DND-41 (cell line): ENCODE data around the gene OTUD4.

Source experiments
- ATAC-seq: fragments of 200-7000 bp; cut with Tn5 transposase; 3 replicates; pipeline ENCODE4 v1.9.1; 2021; ENCODE audit warnings: low read depth; ENCODE audit not compliant: insufficient read depth
- DNase-seq: peaks from one replicate; pipeline ENCODE4 v3.0.0-alpha.2; 2020
- H2AFZ ChIP-seq: 2 replicates; pipeline ENCODE4 v1.6.0; 2012; ENCODE audit warnings: low read depth, low read length
- H3K27ac ChIP-seq: 2 replicates; pipeline ENCODE4 v1.5.1; 2012; ENCODE audit warnings: low read length, inconsistent platforms
- H3K27me3 ChIP-seq: fragments of 200-600 bp; sonication (generic); 2 replicates; pipeline ENCODE4 v1.6.0; 2012; ENCODE audit warnings: low read length, mild to moderate bottlenecking, inconsistent platforms; ENCODE audit not compliant: insufficient read depth, poor library complexity
- H3K36me3 ChIP-seq: 2 replicates; pipeline ENCODE4 v1.5.1; 2012; ENCODE audit warnings: low read length, inconsistent platforms; ENCODE audit not compliant: insufficient read depth
- H3K4me1 ChIP-seq: 2 replicates; pipeline ENCODE4 v1.5.1; 2012; ENCODE audit warnings: mild to moderate bottlenecking, low read length; ENCODE audit not compliant: insufficient read depth
- H3K4me2 ChIP-seq: 2 replicates; pipeline ENCODE4 v1.6.0; 2012; ENCODE audit warnings: mild to moderate bottlenecking, moderate library complexity, low read length, inconsistent platforms; ENCODE audit not compliant: insufficient read depth
- H3K4me3 ChIP-seq, 2 experiments: fragments of 200-600 bp in 1 of 2; shearing (Covaris generic) in 1 of 2; 2 replicates each; pipeline ENCODE4 v1.5.1; 2012 to 2016; ENCODE audit warnings: inconsistent platforms in 2 of 2, low read length in 2 of 2, mild to moderate bottlenecking in 2 of 2, low read depth in 1 of 2, moderate library complexity in 1 of 2
- H3K79me2 ChIP-seq: 2 replicates; pipeline ENCODE4 v1.6.0; 2012; ENCODE audit warnings: low read length, inconsistent platforms; ENCODE audit not compliant: insufficient read depth
- H3K9ac ChIP-seq: 2 replicates; pipeline ENCODE4 v1.6.0; 2012; ENCODE audit warnings: low read depth, mild to moderate bottlenecking, inconsistent platforms, low read length, moderate library complexity
- H3K9me3 ChIP-seq: 2 replicates; pipeline ENCODE4 v1.5.1; 2012; ENCODE audit warnings: low read length, moderate library complexity, mild to moderate bottlenecking, inconsistent platforms; ENCODE audit not compliant: insufficient read depth, severe bottlenecking
- H4K20me1 ChIP-seq: 2 replicates; pipeline ENCODE4 v1.6.0; 2012; ENCODE audit warnings: low read length; ENCODE audit not compliant: insufficient read depth
- CTCF ChIP-seq: IDR thresholded peaks from 2 replicates; pipeline ENCODE4 v1.5.1; 2012; ENCODE audit warnings: borderline replicate concordance, low read length, moderate library complexity, mild to moderate bottlenecking; ENCODE audit not compliant: poor library complexity, severe bottlenecking; ENCODE audit errors: extremely low read depth
- EZH2 ChIP-seq: IDR thresholded peaks from 3 replicates; pipeline ENCODE4 v1.6.1; 2012; ENCODE audit warnings: borderline replicate concordance, low read depth, mild to moderate bottlenecking, moderate library complexity, low read length, inconsistent platforms; ENCODE audit not compliant: severe bottlenecking

Gene OTUD4

DNA sequence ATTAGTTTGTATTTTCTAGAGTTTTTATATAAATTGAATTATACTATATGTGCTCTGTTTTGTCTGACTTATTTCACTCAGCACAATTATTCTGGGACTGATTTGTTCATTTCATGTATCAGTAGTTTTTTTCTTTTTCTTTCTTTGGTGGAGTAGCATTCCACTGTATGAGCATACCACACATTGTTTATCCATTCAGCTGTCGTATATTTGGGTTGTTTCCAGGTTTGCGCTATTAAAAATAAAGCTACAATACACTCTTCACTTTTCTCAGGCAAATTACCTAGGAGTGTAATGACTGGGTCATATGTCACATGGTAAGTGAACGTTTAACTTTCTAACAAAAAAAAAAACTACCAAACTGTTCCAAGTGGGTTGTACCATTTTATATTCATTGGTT, 9.6 kb upstream of the OTUD4 start:
- H3K36me3 ChIP-seq, result no peaks in the 10 kb centered on the region
- H3K79me2 ChIP-seq, result no peaks in the 10 kb centered on the region
- DNase-seq (no peak), ATAC-seq (no peak)
- H3K27ac ChIP-seq, result no peak overlapping the region
- no peak overlapping the region for H3K4me2 ChIP-seq
- H4K20me1 ChIP-seq, result no peaks in the 10 kb centered on the region
- TF ChIP-seq EZH2 (no peak), CTCF (no peak)
- H3K27me3 ChIP-seq, result peaks cover 2% of the 10 kb centered on the region
- H3K9ac ChIP-seq, result no peak overlapping the region
- no peak overlapping the region for H2AFZ ChIP-seq
- H3K4me3 ChIP-seq, result no peak overlapping the region
- H3K4me1 ChIP-seq, result no peaks in the 10 kb centered on the region
- H3K9me3 ChIP-seq, result no peaks in the 10 kb centered on the region

DNA sequence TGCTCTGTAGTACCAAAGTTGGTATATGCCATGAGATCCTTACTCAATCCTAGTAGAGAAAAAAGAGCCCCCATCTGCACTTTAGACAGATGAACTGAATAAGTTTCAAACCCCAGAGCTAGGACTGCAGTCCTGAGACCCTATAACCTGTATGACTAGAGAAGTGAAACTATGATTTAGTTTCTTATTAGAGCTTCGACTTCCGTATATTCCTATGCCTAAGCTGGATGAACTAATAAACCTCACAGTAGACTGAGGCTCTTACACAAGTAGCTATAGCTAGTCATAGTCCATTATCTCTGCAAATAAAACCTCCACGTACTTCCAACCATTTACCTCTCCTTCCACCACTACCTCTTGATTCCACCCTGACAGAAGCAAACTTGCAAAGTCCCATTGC, 6.3 kb upstream of the OTUD4 start:
- no peak overlapping the region for H3K4me2 ChIP-seq
- no peaks in the 10 kb centered on the region for H3K36me3 ChIP-seq
- ATAC-seq (no peak), DNase-seq (no peak)
- no peak overlapping the region for H3K27ac ChIP-seq
- no peaks in the 10 kb centered on the region for H3K9me3 ChIP-seq
- peaks cover 2% of the 10 kb centered on the region for H3K27me3 ChIP-seq
- TF ChIP-seq CTCF (no peak), EZH2 (no peak)
- H3K9ac ChIP-seq, result no peak overlapping the region
- no peak overlapping the region for H2AFZ ChIP-seq
- no peak overlapping the region for H3K4me3 ChIP-seq
- H3K4me1 ChIP-seq, result no peaks in the 10 kb centered on the region
- H4K20me1 ChIP-seq, result no peaks in the 10 kb centered on the region
- no peaks in the 10 kb centered on the region for H3K79me2 ChIP-seq

- Histone ChIP-seq H3K4me2 (no peak overlapping the region), H3K9ac (no peak overlapping the region), H2AFZ (no peak overlapping the region), H3K4me3 (no peak overlapping the region), H3K27ac (no peak overlapping the region), H3K36me3 (no peaks in the 10 kb centered on the region), H3K9me3 (no peaks in the 10 kb centered on the region), H4K20me1 (peaks cover 6% of the 10 kb centered on the region; the same call in 1 of the 2 replicates), H3K79me2 (peaks cover 17% of the 10 kb centered on the region), H3K27me3 (peaks cover 2% of the 10 kb centered on the region), H3K4me1 (peaks cover 9% of the 10 kb centered on the region)
- no peak for DNase-seq
- ATAC-seq, result no peak
- TF ChIP-seq EZH2 (no peak), CTCF (no peak)
These were observed 3.2 kb upstream of the OTUD4 start for GRCh38 chr4:145183581-145183980.

DNA sequence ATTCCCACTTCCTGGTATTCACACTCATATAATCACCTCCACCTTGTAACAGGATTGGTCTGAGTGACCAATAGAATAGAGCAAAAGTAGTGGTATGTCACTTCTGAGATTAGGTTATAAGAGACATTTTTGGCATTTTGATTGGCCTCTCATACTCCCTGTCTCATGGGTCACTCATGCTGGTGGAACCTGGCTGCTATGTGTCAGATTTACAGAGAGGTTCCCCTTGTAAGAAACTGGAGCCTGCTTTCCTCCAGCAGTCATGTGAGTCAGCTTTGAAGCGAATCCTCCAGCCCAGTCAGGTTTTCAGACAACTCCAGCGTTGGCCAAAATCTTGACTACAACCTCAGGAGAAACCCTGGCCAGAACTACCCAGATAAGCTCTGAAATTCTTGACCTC, 2.6 kb upstream of the OTUD4 start:
- TF ChIP-seq EZH2, result no peak
- no peak for TF ChIP-seq CTCF
- Histone ChIP-seq H3K9ac (no peak overlapping the region), H4K20me1 (peaks cover 12% of the 10 kb centered on the region), H3K36me3 (no peaks in the 10 kb centered on the region), H3K4me2 (no peak overlapping the region), H3K9me3 (no peaks in the 10 kb centered on the region), H3K4me3 (no peak overlapping the region), H3K27ac (no peak overlapping the region), H2AFZ (peak overlapping the region; percentile 31; the same call in 1 of the 2 replicates), H3K79me2 (peaks cover 23% of the 10 kb centered on the region), H3K27me3 (peaks cover 2% of the 10 kb centered on the region), H3K4me1 (peaks cover 14% of the 10 kb centered on the region)
- DNase-seq (no peak), ATAC-seq (no peak)
